Vagina (tissue), 2 donors: ENCODE measurements around the gene STK16. TPM values are rescaled to one million over a fixed set of nuclear protein-coding genes. Genes with fewer than 3 reads are reported as not detected.

Experiments used
- DNase-seq, 2 donors: peaks; one replicate each; pipeline ENCODE4 v3.0.0-alpha.2; 2017; ENCODE audit errors: extremely low spot score in 2 of 2
- H3K27ac ChIP-seq: fragments of 200-600 bp; sonication (generic); one replicate; pipeline ENCODE4 v1.5.1; 2019
- H3K27me3 ChIP-seq: fragments of 200-600 bp; sonication (generic); one replicate; pipeline ENCODE4 v1.5.1; 2019
- H3K36me3 ChIP-seq, 2 donors: fragments of 200-600 bp; sonication (generic); one replicate each; pipeline ENCODE4 v1.5.1; 2017 to 2019
- H3K4me1 ChIP-seq: fragments of 200-600 bp; sonication (generic); one replicate; pipeline ENCODE4 v1.5.1; 2019
- H3K4me3 ChIP-seq, 2 donors: fragments of 200-600 bp; sonication (generic); 1 replicate in 1 of 2; 2 replicates in 1 of 2; pipeline ENCODE4 v1.5.1; 2016 to 2019
- H3K9me3 ChIP-seq: fragments of 200-600 bp; sonication (generic); one replicate; pipeline ENCODE4 v1.5.1; 2019
- CTCF ChIP-seq, 3 experiments: fragments of 450-650 bp in 2 of 3; fragments of 200-600 bp in 1 of 3; sonication (generic) in 1 of 3; IDR thresholded peaks; one replicate each; pipeline ENCODE4 v1.5.1; 2017 to 2019; ENCODE audit warnings: antibody characterized with exemption in 3 of 3, mild to moderate bottlenecking in 2 of 3, moderate library complexity in 2 of 3
- POLR2A ChIP-seq, 2 donors: fragments of 450-650 bp; IDR thresholded peaks; one replicate each; pipeline ENCODE4 v1.6.1; 2017; ENCODE audit warnings: antibody characterized with exemption in 2 of 2, mild to moderate bottlenecking in 2 of 2, moderate library complexity in 2 of 2
- POLR2AphosphoS5 ChIP-seq, 2 donors: sonication (generic); formaldehyde crosslinking; IDR thresholded peaks; one replicate each; pipeline ENCODE4 v1.9.0; 2017; ENCODE audit warnings: antibody characterized with exemption in 2 of 2, mild to moderate bottlenecking in 2 of 2, low read depth in 1 of 2; ENCODE audit not compliant: insufficient read depth in 1 of 2
- intact Hi-C: fragments of 100-400 bp; cut with DNase I; formaldehyde crosslinking; loops from one replicate; pipeline ENCODE4 v1.15.1; 2023
- microRNA counts, 2 donors: library from miRNA; unstranded; fragments of <30 nt; microRNA quantifications; one replicate each; lab custom pipeline; 2016 to 2017
- microRNA-seq: library from miRNA; unstranded; fragments of <30 nt; microRNA quantifications from one replicate; pipeline ENCODE4, GENCODE V29; 2017; ENCODE audit warnings: borderline number of aligned reads, borderline replicate concordance
- small RNA-seq: library from RNA; depleted of rRNA; stranded (forward); fragments of <200 nt; gene quantifications from one replicate; pipeline ENCODE3, GENCODE V24; 2016
- total RNA-seq: library from RNA; depleted of rRNA; stranded (reverse); fragments of >200 nt; gene quantifications from one replicate; pipeline ENCODE4 v1.2.3, GENCODE V29; 2016

Gene STK16
- total RNA-seq, 1 donor from 2014 or later: 12.8 TPM

GRCh38 chr2:219297766-219298456 is 52.6 kb downstream of the STK16 start:
- TF ChIP-seq POLR2AphosphoS5 (IDR thresholded peaks at IDR 0.05; ENCODE audit: insufficient read depth in 1 of 2, low read depth in 1 of 2): no peak
- TF ChIP-seq POLR2A (IDR thresholded peaks at IDR 0.05): no peak
- no peak for TF ChIP-seq CTCF (IDR thresholded peaks at IDR 0.05)
- DNase-seq: peak in 1 of 2 donors; percentile 77
- H3K36me3 ChIP-seq: no peaks in the 10 kb centered on the region
- intact Hi-C loops: loop anchor here (5.0 kb wide), 1 partner anchor 131 kb away; no protein-coding TSS in a partner anchor
- no peaks in the 10 kb centered on the region for H3K9me3 ChIP-seq
- H3K4me1 ChIP-seq: no peaks in the 10 kb centered on the region
- H3K27me3 ChIP-seq: no peaks in the 10 kb centered on the region
- no peak overlapping the region for H3K27ac ChIP-seq
- no peak overlapping the region for H3K4me3 ChIP-seq

DNA sequence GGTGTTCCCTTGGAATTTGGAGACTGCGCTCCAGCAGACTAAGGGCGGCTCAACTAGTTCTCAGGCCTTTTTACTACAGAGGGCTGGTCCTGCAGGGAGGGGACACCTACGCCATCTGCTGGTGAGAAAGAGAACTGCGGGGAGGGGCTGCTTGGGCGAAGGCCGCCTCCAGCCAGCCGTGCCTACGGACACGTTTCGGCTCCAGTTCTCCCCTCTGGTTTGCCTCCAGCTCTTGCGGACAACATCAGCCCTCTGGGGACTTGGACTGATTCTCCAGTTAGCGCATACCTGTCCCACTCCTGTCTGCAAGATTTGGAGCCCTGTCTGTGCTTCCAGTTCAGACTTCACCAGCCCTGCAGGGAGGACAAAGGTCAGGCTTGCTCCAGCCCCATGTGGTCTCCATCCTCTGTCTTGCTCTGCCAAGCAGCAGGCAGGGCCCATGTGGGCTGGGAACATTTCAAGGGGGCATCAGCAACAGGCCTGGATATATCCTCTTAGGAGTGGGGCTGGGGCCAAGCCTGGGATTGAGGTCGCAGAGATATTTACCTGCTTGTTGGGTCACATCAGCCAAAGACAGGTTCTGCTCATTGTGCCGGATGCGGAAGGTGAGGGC is 53.6 kb downstream of the STK16 start:
- Histone ChIP-seq H3K27me3 (no peaks in the 10 kb centered on the region), H3K4me1 (no peaks in the 10 kb centered on the region), H3K27ac (no peak overlapping the region), H3K4me3 (no peak overlapping the region), H3K9me3 (no peaks in the 10 kb centered on the region), H3K36me3 (no peaks in the 10 kb centered on the region)
- no peak for DNase-seq
- intact Hi-C loops: loop anchor here (5.0 kb wide), 1 partner anchor 132 kb away; no protein-coding TSS in a partner anchor
- peak; percentile 90 to 97 (median 92) for TF ChIP-seq CTCF (IDR thresholded peaks at IDR 0.05)
- peak; percentile 34 to 65 for TF ChIP-seq POLR2AphosphoS5 (IDR thresholded peaks at IDR 0.05; ENCODE audit: insufficient read depth in 1 of 2, low read depth in 1 of 2)
- no peak for TF ChIP-seq POLR2A (IDR thresholded peaks at IDR 0.05)

DNA sequence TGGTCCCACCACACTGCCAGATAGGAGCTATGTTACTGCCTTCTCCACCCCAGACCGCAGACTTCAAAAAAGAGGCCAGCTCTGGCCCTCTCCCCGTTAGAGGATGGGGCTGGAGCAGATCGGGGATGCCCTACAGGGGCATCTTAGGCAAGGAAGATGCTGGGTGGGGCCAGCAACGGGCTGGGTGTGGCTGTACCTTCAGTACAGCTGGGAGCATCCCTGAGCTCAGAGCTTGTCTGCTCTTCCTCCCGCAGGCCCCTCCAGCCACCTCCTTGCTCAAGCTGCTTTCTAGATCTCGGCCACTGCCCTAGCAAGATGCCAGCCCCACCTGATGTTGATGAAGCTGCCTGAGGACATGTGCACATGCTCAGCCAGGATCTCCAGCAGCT is 54.1 kb downstream of the STK16 start:
- H3K4me1 ChIP-seq: no peaks in the 10 kb centered on the region
- H3K36me3 ChIP-seq: no peaks in the 10 kb centered on the region
- no peak for DNase-seq
- H3K9me3 ChIP-seq: no peaks in the 10 kb centered on the region
- TF ChIP-seq POLR2AphosphoS5 (IDR thresholded peaks at IDR 0.05; ENCODE audit: insufficient read depth in 1 of 2, low read depth in 1 of 2) (no peak), CTCF (IDR thresholded peaks at IDR 0.05) (no peak), POLR2A (IDR thresholded peaks at IDR 0.05) (no peak)
- H3K27ac ChIP-seq: no peak overlapping the region
- intact Hi-C loops: loop anchor here (5.0 kb wide), 1 partner anchor 132 kb away; no protein-coding TSS in a partner anchor
- no peaks in the 10 kb centered on the region for H3K27me3 ChIP-seq
- no peak overlapping the region for H3K4me3 ChIP-seq

MicroRNAs within 50 kb of the gene (microRNA counts, 767-probe panel; counts per million panel counts)
- 238 to 261 counts per million in 2 donors for microRNA hsa-miR-153 (lab: Ali Mortazavi, UCI)

Small RNAs within 50 kb of the gene (microRNA-seq; reads per million reads assigned to microRNA genes)
- not detected for gene MIR153-1

Small RNAs within 50 kb of the gene (small RNA-seq; reads per million reads assigned to genes)
- not detected for gene MIR153-1

Other genes with a start within 250 kb of the STK16 start
- gene CFAP65, start 204.0 kb upstream of the STK16 start, total RNA-seq: not detected
- not detected for gene IHH, start 184.6 kb upstream of the STK16 start, total RNA-seq
- 17.7 TPM for gene NHEJ1, start 84.7 kb upstream of the STK16 start, total RNA-seq
- gene SLC23A3, start 75.5 kb upstream of the STK16 start, total RNA-seq: 5.4 TPM
- gene CNPPD1, start 68.6 kb upstream of the STK16 start, total RNA-seq: 32.2 TPM
- 43.7 TPM for gene RETREG2, start 67.2 kb upstream of the STK16 start, total RNA-seq
- gene ZFAND2B, start 38.7 kb upstream of the STK16 start, total RNA-seq: 52.1 TPM
- gene ABCB6, start 26.5 kb upstream of the STK16 start, total RNA-seq: 23.8 TPM
- gene ATG9A, start 15.8 kb upstream of the STK16 start, total RNA-seq: 62.4 TPM
- gene ANKZF1, start 15.7 kb upstream of the STK16 start, total RNA-seq: 98.7 TPM
- 22.8 TPM for gene GLB1L, start within 50 bp of the STK16 start, total RNA-seq
- gene TUBA4B, start 7.8 kb downstream of the STK16 start, total RNA-seq: not detected
- 122 TPM for gene TUBA4A, start 8.4 kb downstream of the STK16 start, total RNA-seq
- gene DNAJB2, start 33.9 kb downstream of the STK16 start, total RNA-seq: 92.8 TPM
- gene PTPRN, start 63.9 kb downstream of the STK16 start, total RNA-seq: 7.6 TPM
- not detected for gene RESP18, start 87.3 kb downstream of the STK16 start, total RNA-seq
- gene DNPEP, start 142.4 kb downstream of the STK16 start, total RNA-seq: 62.9 TPM
- 883 TPM for gene DES, start 172.9 kb downstream of the STK16 start, total RNA-seq
- 28.2 TPM for gene SPEG, start 189.4 kb downstream of the STK16 start, total RNA-seq